GM21390 (cell line): ENCODE data around the gene BAG2.

ENCODE experiments used
- ATAC-seq: cut with Tn5 transposase; IDR thresholded peaks from one replicate; pipeline ENCODE4 v1.9.1; 2021; ENCODE audit not compliant: unreplicated experiment

BAG2 gene

GRCh38 chr6:57221191-57221935 is 49.2 kb downstream of the BAG2 start:
- peak; percentile 55 for ATAC-seq

- peak; percentile 77 for ATAC-seq
Observed at GRCh38 chr6:57221936-57222742, 50.0 kb downstream of the BAG2 start, which contains the start of gene RAB23. Gene RAB23 (minus strand): TSS chr6:57222307. CDS start chr6:57210380, 11,927 bp downstream.

- no peak for ATAC-seq
Observed at GRCh38 chr6:57222743-57223077, 50.6 kb downstream of the BAG2 start.

- no peak for ATAC-seq
Observed at GRCh38 chr6:57224769-57225515, 52.8 kb downstream of the BAG2 start.

- no peak for ATAC-seq
Observed at GRCh38 chr6:57226221-57226620, 54.1 kb downstream of the BAG2 start.
